Renal cortex interstitium (tissue), 11 donors: Measurements from ENCODE around the gene NEMP1. TPM values are rescaled to one million over a fixed set of nuclear protein-coding genes. Genes with fewer than 3 reads are reported as not detected.
"Not testable (repeated sequence)": the region's sequence is repeated elsewhere in the genome, so short reads cannot be mapped to it uniquely, and the experiment has no call there.

ENCODE experiments used
- DNase-seq, 11 donors: peaks; one replicate each; pipeline ENCODE4 v3.0.0-alpha.2; 2013; ENCODE audit warnings: low read depth in 9 of 11, low spot score in 4 of 11; ENCODE audit errors: extremely low read depth in 1 of 11
- polyA plus RNA-seq, 3 donors: library from polyadenylated mRNA; unstranded; fragments of 120-200 nt; gene quantifications; one replicate each; pipeline ENCODE4 v1.2.1, GENCODE V29; 2013; ENCODE audit not compliant: insufficient read length in 3 of 3

NEMP1 gene
- polyA plus RNA-seq, 3 donors, result 23.6 to 26.3 (median 25.9) TPM

- DNase-seq, result no peak
Observed at GRCh38 chr12:57080855-57081254, 2.3 kb upstream of the NEMP1 start.

GRCh38 chr12:57079821-57080220 is 1.2 kb upstream of the NEMP1 start:
- DNase-seq, result no peak

GRCh38 chr12:57073566-57074450 is 4.8 kb downstream of the NEMP1 start:
- DNase-seq, result not testable (repeated sequence)

GRCh38 chr12:57072661-57073060 is 5.9 kb downstream of the NEMP1 start:
- no peak for DNase-seq

GRCh38 chr12:57069523-57069922 is 9.1 kb downstream of the NEMP1 start:
- DNase-seq, result peak in 9 of 11 donors; percentile 56 to 77 (median 71)

GRCh38 chr12:57066245-57066644 is 12.3 kb downstream of the NEMP1 start:
- no peak for DNase-seq

GRCh38 chr12:57063991-57064685 is 14.5 kb downstream of the NEMP1 start:
- no peak for DNase-seq

GRCh38 chr12:57058454-57058853 is 20.1 kb downstream of the NEMP1 start:
- no peak for DNase-seq

GRCh38 chr12:57057067-57057751 is 21.4 kb downstream of the NEMP1 start:
- no peak for DNase-seq

- no peak for DNase-seq
Observed at GRCh38 chr12:57055824-57056223, 22.8 kb downstream of the NEMP1 start.

- DNase-seq, result not testable (repeated sequence)
Observed at GRCh38 chr12:57053901-57054300, 24.7 kb downstream of the NEMP1 start.

GRCh38 chr12:57053146-57053545 is 25.4 kb downstream of the NEMP1 start:
- not testable (repeated sequence) for DNase-seq

GRCh38 chr12:57051011-57051410 is 27.6 kb downstream of the NEMP1 start:
- DNase-seq, result no peak

GRCh38 chr12:57049890-57050289 is 28.7 kb downstream of the NEMP1 start, which contains the start of gene MYO1A:
Gene MYO1A, minus strand, starts transcription at chr12:57050129. Its CDS starts 1,806 bp downstream, at chr12:57048323.
- no peak for DNase-seq

- DNase-seq, result no peak
Observed at GRCh38 chr12:57049119-57049446, 29.5 kb downstream of the NEMP1 start.

- no peak for DNase-seq
Observed at GRCh38 chr12:57048423-57049118, 30.0 kb downstream of the NEMP1 start.

GRCh38 chr12:57047981-57048380 is 30.6 kb downstream of the NEMP1 start:
- DNase-seq, result no peak

- no peak for DNase-seq
Observed at GRCh38 chr12:57046947-57047890, 31.4 kb downstream of the NEMP1 start.
